Measurements from ENCODE around the gene HDAC8. TPM values are rescaled to one million over a fixed set of nuclear protein-coding genes. Genes with fewer than 3 reads are reported as not detected.
"Not testable (repeated sequence)": the region's sequence is repeated elsewhere in the genome, so short reads cannot be mapped to it uniquely, and the experiment has no call there.

Gene HDAC8
- total RNA-seq, 1 experiment from 2014 or later: 26.7 TPM

DNA sequence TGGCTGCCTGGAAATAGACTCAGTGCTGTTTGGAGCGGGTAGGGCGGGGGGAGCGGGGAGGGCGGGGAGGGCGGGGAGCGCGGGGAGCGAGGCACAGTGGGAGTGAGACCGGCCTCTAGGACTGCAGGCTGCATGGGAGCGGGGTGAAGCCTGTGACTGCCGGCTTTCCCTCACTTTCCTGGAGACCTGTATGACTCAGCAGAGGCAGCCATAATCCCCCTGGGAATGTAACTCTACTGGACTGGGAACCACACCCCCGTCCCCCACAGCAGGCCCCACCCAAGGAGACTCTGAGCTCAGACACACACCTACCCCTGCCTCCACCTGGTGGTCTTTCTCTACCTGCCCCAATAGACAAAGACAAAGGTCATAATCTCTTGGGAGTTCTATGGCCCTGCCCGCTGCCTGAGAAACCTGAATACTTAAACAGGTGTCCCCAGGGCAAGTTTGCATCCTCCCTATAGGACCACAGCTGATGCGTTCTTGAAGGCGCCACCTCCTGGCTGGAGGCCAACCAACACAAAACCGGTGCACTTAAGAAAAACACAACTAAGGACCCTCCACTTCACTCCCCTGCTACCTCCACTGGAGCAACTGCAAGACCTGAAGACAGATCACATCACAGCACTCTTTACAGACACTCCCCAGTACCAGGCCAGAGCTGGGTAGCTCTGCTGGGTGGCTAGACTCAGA, 18.0 kb downstream of the HDAC8 start:
- Mint-ChIP-seq H3K9me3 (ENCODE audit: unreplicated experiment) (no peaks in the 10 kb centered on the region), H3K36me3 (ENCODE audit: insufficient read depth, unreplicated experiment) (no peaks in the 10 kb centered on the region), H3K27ac (ENCODE audit: low read depth, unreplicated experiment) (no peak overlapping the region), H3K4me3 (ENCODE audit: unreplicated experiment) (no peak overlapping the region), H3K27me3 (ENCODE audit: insufficient read depth, unreplicated experiment) (peaks cover 68% of the 10 kb centered on the region), H3K4me1 (ENCODE audit: insufficient read depth, unreplicated experiment) (peaks cover 6% of the 10 kb centered on the region)
- TF ChIP-seq, protein P1, sequence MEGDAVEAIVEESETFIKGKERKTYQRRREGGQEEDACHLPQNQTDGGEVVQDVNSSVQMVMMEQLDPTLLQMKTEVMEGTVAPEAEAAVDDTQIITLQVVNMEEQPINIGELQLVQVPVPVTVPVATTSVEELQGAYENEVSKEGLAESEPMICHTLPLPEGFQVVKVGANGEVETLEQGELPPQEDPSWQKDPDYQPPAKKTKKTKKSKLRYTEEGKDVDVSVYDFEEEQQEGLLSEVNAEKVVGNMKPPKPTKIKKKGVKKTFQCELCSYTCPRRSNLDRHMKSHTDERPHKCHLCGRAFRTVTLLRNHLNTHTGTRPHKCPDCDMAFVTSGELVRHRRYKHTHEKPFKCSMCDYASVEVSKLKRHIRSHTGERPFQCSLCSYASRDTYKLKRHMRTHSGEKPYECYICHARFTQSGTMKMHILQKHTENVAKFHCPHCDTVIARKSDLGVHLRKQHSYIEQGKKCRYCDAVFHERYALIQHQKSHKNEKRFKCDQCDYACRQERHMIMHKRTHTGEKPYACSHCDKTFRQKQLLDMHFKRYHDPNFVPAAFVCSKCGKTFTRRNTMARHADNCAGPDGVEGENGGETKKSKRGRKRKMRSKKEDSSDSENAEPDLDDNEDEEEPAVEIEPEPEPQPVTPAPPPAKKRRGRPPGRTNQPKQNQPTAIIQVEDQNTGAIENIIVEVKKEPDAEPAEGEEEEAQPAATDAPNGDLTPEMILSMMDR (IDR thresholded peaks at IDR 0.05; ENCODE audit: unreplicated experiment): no peak
- CTCF ChIA-PET: interaction anchor here (0.8 to 1.6 kb wide), 4 partner anchors 14 to 309 kb away, joined by 3 to 6 read pairs (median 3); no protein-coding TSS in a partner anchor
- intact Hi-C loops (cut with micrococcal nuclease): no loop called here
- DNase-seq (ENCODE audit: unreplicated experiment): peak; percentile 78
- POLR2A ChIA-PET: interaction anchor here (0.7 kb wide), 1 partner anchor 20 kb away, joined by 5 read pairs; no protein-coding TSS in a partner anchor
- BruUV-seq (replicated peaks): no TSS peak

DNA sequence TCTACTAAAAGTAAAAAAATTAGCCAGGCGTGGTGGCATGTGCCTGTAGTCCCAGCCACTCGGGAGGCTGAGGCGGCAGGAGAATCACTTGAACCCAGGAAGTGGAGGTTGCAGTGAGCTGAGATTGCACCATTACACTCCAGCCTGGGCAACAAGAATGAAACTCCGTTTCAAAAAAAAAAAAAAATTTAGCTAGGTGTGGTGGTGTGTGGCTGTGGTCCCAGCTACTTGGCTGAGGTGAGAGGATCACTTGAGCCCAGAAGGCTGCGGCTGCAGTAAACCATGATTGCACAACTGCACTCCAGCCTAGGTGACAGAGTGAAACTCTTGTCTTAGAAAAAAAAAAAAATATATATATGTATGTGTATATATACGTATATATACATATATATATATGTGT, 20.2 kb downstream of the HDAC8 start:
- H3K4me3 Mint-ChIP-seq (ENCODE audit: unreplicated experiment); POLR2A ChIA-PET; H3K36me3 Mint-ChIP-seq (ENCODE audit: insufficient read depth, unreplicated experiment); H3K4me1 Mint-ChIP-seq (ENCODE audit: insufficient read depth, unreplicated experiment); intact Hi-C loops (cut with micrococcal nuclease); H3K27ac Mint-ChIP-seq (ENCODE audit: low read depth, unreplicated experiment); H3K9me3 Mint-ChIP-seq (ENCODE audit: unreplicated experiment); BruUV-seq (replicated peaks): not testable (repeated sequence)
- peak; percentile 45 for DNase-seq (ENCODE audit: unreplicated experiment)
- peaks cover 76% of the 10 kb centered on the region for H3K27me3 Mint-ChIP-seq (ENCODE audit: insufficient read depth, unreplicated experiment)
- CTCF ChIA-PET: interaction anchor here (0.6 to 1.0 kb wide), 3 partner anchors 13 to 311 kb away, joined by 3 read pairs; no protein-coding TSS in a partner anchor

DNA sequence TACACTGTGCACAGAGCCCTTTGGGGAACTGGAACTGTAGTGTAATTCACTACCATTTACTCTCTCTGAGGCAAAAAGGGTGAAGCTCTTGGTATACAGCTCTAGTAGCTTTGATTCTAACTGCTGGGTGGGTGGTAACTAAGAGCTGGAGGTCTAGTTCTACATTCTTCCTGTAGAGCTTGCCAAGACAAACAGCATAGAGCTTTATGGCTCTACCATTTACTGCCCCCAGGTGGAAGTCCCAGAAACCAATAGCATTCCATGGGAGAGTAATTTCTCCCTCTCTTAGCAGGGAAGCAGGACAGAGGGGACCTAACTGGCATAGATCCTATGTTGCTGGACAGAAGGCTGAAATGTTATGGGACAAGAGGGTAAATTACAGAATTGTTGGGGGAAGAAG, 26.7 kb downstream of the HDAC8 start:
- BruUV-seq (replicated peaks): no TSS peak
- H3K27me3 Mint-ChIP-seq (ENCODE audit: insufficient read depth, unreplicated experiment): peaks cover 80% of the 10 kb centered on the region
- intact Hi-C loops (cut with micrococcal nuclease): no loop called here
- H3K36me3 Mint-ChIP-seq (ENCODE audit: insufficient read depth, unreplicated experiment): peaks cover 6% of the 10 kb centered on the region
- DNase-seq (ENCODE audit: unreplicated experiment): peak; percentile 23
- CTCF ChIA-PET: interaction anchor here (0.6 kb wide), 1 partner anchor 400 kb away, joined by 3 read pairs; no protein-coding TSS in a partner anchor
- POLR2A ChIA-PET: no interaction called here
- TF ChIP-seq, protein P1 (IDR thresholded peaks at IDR 0.05; ENCODE audit: unreplicated experiment): no peak
- H3K9me3 Mint-ChIP-seq (ENCODE audit: unreplicated experiment): no peaks in the 10 kb centered on the region
- no peaks in the 10 kb centered on the region for H3K4me1 Mint-ChIP-seq (ENCODE audit: insufficient read depth, unreplicated experiment)
- no peak overlapping the region for H3K4me3 Mint-ChIP-seq (ENCODE audit: unreplicated experiment)
- H3K27ac Mint-ChIP-seq (ENCODE audit: low read depth, unreplicated experiment): no peak overlapping the region

DNA sequence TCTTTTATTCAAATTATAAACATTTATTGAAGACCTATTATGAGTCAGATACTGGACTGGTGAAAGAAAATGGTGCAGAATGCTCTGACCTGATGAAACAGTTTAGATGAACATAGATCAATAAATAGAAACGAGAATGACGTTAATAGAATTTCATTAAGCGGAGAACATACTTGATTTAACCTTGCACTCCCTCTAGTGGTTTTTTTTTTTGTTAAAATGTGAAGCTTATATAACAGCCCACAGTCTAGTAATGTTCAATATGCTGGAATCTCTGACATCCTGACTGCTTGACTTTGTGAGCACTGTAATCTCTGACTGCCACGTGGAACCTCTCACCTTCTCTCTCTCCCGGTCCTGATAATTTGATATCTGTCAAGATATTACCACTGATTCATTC, 32.3 kb downstream of the HDAC8 start:
- Mint-ChIP-seq H3K4me1 (ENCODE audit: insufficient read depth, unreplicated experiment) (no peaks in the 10 kb centered on the region), H3K27ac (ENCODE audit: low read depth, unreplicated experiment) (no peak overlapping the region), H3K9me3 (ENCODE audit: unreplicated experiment) (no peaks in the 10 kb centered on the region), H3K4me3 (ENCODE audit: unreplicated experiment) (no peak overlapping the region), H3K27me3 (ENCODE audit: insufficient read depth, unreplicated experiment) (peaks cover 56% of the 10 kb centered on the region), H3K36me3 (ENCODE audit: insufficient read depth, unreplicated experiment) (peaks cover 9% of the 10 kb centered on the region)
- TF ChIP-seq, protein P1 (IDR thresholded peaks at IDR 0.05; ENCODE audit: unreplicated experiment): peak; percentile 27
- peak; percentile 14 for DNase-seq (ENCODE audit: unreplicated experiment)
- ChIA-PET POLR2A (interaction anchor here (1.2 kb wide), 1 partner anchor 267 kb away, joined by 3 read pairs; no protein-coding TSS in a partner anchor), CTCF (interaction anchor here (0.6 to 3.2 kb wide), 12 partner anchors 8 to 1880 kb away, joined by 3 to 11 read pairs (median 3); no protein-coding TSS in a partner anchor)
- BruUV-seq (replicated peaks): no TSS peak
- intact Hi-C loops (cut with micrococcal nuclease): loop anchor here (1.0 kb wide), 1 partner anchor 295 kb away; no protein-coding TSS in a partner anchor
